Dermis blood vessel endothelial cell (primary cell): ENCODE data around the gene CLOCK. TPM values are rescaled to one million over a fixed set of nuclear protein-coding genes. Genes with fewer than 3 reads are reported as not detected.

ENCODE experiments used
- DNase-seq: peaks from one replicate; pipeline ENCODE4 v3.0.0; 2010
- total RNA-seq: library from RNA; depleted of rRNA; stranded (reverse); fragments of >200 nt; gene quantifications from 2 replicates; pipeline ENCODE4 v1.2.3, GENCODE V29; 2014

The CLOCK gene
- total RNA-seq, 1 donor from 2014 or later = 20.3 TPM

GRCh38 chr4:55543858-55544257 lies 2.9 kb downstream of the CLOCK start:
- no peak for DNase-seq

- no peak for DNase-seq
Measured at GRCh38 chr4:55540271-55540670, 6.4 kb downstream of the CLOCK start.

GRCh38 chr4:55539658-55540057 lies 7.1 kb downstream of the CLOCK start:
- no peak for DNase-seq

- no peak for DNase-seq
Measured at GRCh38 chr4:55538531-55538930, 8.2 kb downstream of the CLOCK start.

GRCh38 chr4:55534306-55534705 lies 12.4 kb downstream of the CLOCK start:
- DNase-seq = no peak

GRCh38 chr4:55530691-55531090 lies 16.0 kb downstream of the CLOCK start:
- DNase-seq = no peak

GRCh38 chr4:55530167-55530566 lies 16.5 kb downstream of the CLOCK start:
- DNase-seq = no peak

- DNase-seq = no peak
Measured at GRCh38 chr4:55528491-55528890, 18.2 kb downstream of the CLOCK start.

- no peak for DNase-seq
Measured at GRCh38 chr4:55524844-55525571, 21.7 kb downstream of the CLOCK start.

- DNase-seq = no peak
Measured at GRCh38 chr4:55518442-55518841, 28.3 kb downstream of the CLOCK start.

GRCh38 chr4:55517526-55518229 lies 29.0 kb downstream of the CLOCK start:
- no peak for DNase-seq

GRCh38 chr4:55512922-55513571 lies 33.7 kb downstream of the CLOCK start:
- no peak for DNase-seq

- no peak for DNase-seq
Measured at GRCh38 chr4:55512077-55512476, 34.6 kb downstream of the CLOCK start.

GRCh38 chr4:55510685-55511084 lies 36.0 kb downstream of the CLOCK start:
- no peak for DNase-seq

GRCh38 chr4:55509266-55509665 lies 37.4 kb downstream of the CLOCK start:
- DNase-seq = no peak

- DNase-seq = no peak
Measured at GRCh38 chr4:55507612-55508011, 39.1 kb downstream of the CLOCK start.

- peak; percentile 29 for DNase-seq
Measured at GRCh38 chr4:55503169-55503568, 43.5 kb downstream of the CLOCK start.

GRCh38 chr4:55500072-55500471 lies 46.6 kb downstream of the CLOCK start:
- DNase-seq = no peak

- DNase-seq = no peak
Measured at GRCh38 chr4:55499495-55499894, 47.2 kb downstream of the CLOCK start.

GRCh38 chr4:55498051-55498450 lies 48.7 kb downstream of the CLOCK start:
- no peak for DNase-seq

- no peak for DNase-seq
Measured at GRCh38 chr4:55491486-55491885, 55.2 kb downstream of the CLOCK start.

- no peak for DNase-seq
Measured at GRCh38 chr4:55488716-55489115, 58.0 kb downstream of the CLOCK start.

- no peak for DNase-seq
Measured at GRCh38 chr4:55485821-55486220, 60.9 kb downstream of the CLOCK start.

GRCh38 chr4:55483315-55483714 lies 63.4 kb downstream of the CLOCK start:
- no peak for DNase-seq
